Cerebellar cortex (tissue), 1 donor: ENCODE data around the gene VGLL3.
"Not testable (repeated sequence)": the region's sequence is repeated elsewhere in the genome, so short reads cannot be mapped to it uniquely, and the experiment has no call there.

ENCODE experiments used
- DNase-seq: peaks from one replicate; pipeline ENCODE4 v3.0.0-alpha.2; 2015; ENCODE audit warnings: low spot score

Gene VGLL3, protein sequence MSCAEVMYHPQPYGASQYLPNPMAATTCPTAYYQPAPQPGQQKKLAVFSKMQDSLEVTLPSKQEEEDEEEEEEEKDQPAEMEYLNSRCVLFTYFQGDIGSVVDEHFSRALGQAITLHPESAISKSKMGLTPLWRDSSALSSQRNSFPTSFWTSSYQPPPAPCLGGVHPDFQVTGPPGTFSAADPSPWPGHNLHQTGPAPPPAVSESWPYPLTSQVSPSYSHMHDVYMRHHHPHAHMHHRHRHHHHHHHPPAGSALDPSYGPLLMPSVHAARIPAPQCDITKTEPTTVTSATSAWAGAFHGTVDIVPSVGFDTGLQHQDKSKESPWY

DNA sequence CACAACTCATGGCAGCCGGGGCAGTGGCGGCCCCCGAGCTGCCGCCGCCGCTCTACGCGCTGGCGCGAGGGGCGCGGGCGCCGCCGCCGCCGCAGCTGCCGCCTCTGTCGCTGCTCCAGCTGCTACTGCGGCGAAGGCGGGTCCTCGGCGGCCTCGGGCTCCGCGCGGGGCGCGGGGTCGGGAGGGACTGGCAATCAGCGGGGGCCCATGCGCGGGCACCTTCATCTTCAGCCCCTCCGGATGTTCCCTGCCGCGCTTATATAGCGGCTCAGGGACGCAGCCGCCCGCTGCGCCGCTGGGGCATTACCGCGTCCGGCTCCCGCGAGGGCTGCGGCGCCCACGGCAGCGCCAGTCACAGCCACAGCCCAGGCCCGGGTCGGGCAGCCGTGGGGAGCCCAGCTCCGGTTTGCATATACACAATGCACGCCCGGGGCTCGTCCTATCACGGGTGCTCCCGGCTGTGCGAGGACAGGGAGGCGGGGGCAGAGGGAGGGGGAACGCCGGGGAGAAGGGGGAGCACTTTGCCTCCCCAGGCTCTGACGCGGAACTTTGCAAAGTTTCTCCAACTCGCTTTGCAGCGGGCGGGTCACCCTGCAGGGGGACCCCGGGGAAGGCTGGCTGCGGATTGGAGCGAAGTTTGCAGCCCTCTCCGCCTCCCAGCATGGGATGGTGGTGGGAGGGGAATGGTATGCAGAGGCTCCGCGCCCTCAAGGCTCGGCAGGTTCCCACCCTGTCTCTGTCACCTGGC is at the start of gene VGLL3:
TSS of gene VGLL3 (minus strand) at position 416 of the 748 bp plus-strand sequence. CDS start at position 10, 406 bp downstream.
- no peak for DNase-seq

DNA sequence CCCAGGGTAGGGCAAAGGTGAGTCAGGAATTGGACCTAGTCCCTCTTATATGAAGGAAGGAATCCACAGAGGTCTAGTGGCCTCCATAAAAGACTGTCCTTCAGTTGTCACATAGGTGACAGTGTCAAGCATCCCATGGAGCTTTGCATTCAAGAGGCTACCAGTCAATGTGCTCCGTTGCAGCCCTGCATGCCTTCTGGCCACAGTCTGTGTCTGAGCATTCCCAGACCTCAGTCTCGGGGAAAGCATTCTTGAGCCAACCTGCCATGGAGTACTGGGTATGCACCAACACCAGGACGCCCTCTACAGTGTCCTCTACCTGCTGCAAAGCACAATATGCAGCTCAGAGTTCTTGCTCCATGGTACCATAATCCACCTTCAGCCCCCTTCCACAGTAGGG is 46.7 kb upstream of the VGLL3 start:
- no peak for DNase-seq

DNA sequence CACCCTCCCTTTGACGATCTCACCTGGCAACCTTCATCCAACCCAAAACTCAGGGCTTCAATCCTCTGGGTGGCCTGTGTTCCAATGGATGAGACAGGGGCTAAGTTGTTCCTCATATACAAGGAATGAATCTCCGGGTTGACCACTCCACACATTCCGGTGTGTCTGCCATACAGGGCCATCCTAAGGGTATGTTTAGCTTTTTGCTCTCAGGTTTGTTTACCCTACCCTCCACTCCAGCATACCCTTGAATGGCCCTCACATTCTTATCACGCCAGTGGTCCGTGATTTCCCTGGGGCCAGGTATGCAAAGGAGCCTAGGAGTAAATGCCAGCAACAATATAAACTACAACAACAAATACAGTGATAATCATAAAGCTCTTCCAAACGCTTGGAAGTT is 45.7 kb upstream of the VGLL3 start:
- no peak for DNase-seq

DNA sequence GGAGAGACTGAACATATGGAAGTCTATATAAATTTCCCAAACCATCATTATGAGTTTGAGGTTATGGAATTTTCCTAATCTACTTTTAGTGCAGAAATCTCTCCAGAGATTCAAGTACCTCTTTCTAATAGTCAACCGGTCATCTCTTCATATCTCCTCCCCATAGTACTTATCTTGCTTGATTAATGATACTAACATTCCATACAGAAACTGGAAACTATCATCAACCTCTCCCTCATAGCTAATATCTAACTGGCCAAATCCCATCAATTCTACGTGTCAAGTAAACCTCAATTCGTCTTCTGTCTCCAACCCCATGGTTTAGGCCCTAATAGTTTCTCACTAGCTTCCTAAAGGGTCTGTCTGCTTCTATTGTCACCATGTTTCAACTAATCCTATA is 44.4 kb upstream of the VGLL3 start:
- DNase-seq = no peak

DNA sequence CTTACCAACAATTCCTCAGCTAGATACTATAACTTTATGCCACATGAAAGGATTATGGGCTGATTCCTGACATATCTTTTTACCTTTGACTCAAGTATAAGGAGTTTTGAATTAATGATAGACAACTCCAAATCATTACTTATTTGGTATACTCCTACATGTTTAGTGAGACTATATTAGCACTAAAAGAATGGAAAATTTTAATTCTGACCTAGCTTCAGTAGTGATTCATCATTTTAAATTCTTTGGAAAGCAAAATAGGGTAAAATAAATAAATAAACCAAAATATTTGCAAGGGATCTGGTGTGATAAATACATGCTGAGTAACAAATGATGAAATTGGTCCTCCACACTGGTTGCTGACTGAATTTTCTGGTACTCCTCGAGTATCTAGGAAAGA is 42.3 kb upstream of the VGLL3 start:
- DNase-seq = no peak

DNA sequence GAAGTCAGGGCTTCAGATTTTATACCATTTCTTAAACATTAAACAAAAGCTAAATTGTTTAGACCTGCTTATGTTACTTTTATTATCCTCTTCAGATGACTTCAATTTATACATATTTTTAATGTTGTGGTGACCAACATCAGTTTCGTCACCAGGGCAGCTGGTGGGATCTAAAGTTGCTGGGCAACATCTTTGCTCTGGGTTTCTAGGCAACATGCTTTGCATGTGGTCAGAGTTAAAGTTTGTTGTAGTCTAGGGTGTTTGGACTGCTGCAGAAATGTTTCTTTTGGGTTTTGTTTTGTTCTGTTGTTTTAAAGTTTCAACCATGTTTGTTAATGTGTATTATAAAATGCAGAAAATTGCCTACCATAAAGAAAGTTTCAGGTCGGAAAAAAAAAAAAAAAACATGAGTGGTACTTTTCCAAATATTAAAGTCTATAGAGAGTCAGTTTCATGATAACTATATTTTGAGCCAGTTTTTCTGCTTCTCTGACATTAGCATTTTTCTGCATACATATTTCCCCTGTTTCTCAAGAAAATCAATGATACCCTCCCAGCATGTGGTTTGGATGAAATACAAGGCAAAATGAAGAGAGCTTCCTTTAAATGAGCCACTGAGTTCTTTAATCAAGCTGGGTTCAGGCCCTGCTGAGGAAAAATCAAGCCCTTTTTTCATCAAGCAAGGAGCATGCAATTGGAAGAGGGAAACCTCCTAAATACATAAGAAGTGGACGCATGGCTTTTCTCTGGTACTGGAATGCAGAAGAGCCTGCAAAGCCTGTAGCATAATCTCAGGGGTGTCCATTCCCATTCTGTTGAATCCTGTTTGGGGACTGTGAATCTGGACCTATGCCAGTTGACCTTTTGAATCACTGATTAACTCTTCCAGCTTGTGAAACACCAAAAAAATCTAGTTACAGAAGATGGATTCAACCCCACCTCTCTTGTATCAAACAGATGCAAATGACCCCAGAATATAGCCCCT is 35.0 kb upstream of the VGLL3 start:
- DNase-seq = no peak

DNA sequence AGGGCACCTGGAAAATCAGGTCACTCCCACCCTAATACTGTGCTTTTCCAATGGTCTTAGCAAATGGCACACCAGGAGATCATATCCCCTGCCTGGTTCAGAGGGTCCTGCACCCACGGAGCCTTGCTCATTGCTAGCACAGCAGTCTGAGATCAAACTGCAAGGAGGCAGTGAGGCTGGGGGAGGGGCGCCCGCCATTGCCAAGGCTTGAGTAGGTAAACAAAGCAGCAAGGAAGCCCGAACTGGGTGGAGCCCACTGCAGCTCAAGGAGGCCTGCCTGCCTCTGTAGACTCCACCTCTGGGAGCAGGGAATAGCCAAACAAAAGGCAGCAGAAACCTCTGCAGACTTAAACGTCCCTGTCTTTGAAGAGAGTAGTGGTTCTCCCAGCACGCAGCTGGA is 26.4 kb upstream of the VGLL3 start:
- DNase-seq = not testable (repeated sequence)

DNA sequence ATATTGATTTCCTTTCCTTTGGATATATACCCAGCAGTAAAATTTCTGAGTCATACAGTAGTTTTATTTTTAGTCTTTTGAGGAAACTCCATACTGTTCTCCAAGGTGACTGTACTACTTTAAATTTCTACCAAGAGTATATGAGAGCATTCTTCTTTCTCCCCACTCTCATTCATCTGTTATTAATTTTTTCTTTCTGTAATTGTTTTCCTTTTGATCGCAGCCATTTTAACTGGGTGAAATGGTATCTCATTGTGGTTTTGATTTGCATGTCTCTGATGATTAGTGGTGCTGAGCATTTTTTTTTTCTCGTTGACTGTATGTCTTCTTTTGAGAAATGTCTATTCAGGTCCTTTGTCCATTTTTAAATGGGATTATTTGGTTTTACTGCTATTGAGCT is 18.3 kb upstream of the VGLL3 start:
- no peak for DNase-seq

DNA sequence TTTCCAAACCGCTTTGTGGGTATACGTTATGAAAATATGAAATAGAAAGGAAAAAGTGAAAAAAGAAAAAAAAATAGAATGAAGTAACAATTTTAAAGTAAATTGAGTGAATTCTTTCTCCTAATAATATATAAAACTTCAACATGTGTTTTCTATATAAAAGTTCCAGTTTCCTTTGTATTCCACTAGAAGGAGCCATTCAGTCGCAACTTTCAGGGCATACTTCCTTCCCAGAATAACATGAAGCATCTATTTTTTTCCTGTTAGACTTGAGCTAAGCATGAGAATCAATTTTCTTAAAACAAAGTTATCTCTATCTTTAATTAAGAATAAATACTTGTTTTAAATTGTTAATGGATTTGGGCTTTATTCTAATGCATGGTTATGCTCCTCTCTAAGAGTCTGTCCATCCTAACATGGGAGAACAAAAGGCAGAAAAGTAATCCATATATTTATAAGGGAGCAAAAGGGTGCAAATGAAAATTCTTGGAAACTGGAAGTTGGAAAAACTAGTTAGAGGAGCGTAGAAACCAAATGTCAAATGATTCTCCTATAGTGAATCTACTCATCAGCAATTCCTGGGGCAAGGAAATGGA is 16.0 kb upstream of the VGLL3 start:
- DNase-seq = no peak

DNA sequence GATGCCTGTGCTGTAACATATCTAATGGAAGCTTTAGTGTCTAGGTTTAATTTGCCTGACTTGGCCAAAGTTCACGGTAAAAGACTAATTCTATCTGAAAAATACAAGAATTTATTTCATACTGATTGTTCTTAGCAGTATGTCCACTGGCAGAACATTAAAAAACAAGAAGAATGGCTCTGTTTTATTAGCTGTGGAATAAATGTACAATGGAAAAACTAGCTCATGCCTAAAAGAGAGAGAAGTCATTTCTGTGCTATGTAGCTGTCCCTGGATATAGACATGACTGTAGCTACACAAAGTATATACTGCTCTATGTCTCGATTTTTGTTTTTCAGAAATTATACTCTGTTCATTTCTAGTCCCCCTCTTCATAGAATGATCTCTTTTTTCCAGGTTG is 13.9 kb upstream of the VGLL3 start:
- DNase-seq = no peak

DNA sequence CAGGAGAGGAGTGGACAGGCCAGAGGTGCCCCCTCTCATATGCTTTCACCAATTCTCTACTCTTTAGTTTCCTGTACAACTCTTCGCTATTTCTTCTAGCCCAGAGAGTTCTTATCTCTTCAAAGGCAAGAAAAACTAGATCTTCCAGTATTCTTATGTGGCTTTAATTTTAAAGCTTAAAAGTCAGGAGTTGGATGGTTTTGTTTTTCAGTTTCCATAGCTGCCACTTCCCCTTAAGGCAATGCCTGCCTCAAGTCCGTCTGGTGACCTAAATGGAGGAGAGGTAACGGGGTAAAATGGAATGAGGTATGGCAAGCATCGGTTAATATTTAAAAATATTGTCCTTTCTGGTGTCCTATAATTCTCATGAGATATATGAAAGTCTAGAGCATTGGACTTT is 11.4 kb upstream of the VGLL3 start:
- no peak for DNase-seq

DNA sequence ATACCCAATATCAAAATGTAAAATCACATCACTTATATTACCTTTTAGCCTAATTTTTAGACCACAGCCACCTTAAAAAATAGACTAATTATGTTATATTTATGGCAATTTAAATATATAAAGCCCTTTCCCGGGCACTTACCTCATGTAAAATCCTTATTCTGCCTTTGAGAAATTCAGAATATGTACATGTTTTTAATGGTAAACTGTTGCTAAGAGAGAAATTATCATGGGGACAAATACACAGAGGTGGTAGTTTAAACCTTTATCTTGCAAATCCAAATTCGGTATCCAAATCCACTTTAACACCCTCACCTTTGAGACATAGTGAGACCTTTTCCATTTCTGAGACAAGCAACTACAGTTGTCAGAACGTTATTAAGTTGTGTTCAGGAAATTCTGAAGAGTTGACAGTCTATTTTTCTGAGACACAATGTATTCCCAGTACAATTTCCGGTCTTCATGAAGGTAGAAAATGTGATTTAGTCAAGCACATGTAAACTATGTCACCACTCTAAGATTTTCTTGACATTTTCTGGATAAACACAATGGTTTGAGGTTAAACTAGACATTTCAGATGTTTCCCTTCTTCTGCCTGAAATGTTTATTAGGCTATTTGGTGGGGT is 10.6 kb upstream of the VGLL3 start:
- no peak for DNase-seq

DNA sequence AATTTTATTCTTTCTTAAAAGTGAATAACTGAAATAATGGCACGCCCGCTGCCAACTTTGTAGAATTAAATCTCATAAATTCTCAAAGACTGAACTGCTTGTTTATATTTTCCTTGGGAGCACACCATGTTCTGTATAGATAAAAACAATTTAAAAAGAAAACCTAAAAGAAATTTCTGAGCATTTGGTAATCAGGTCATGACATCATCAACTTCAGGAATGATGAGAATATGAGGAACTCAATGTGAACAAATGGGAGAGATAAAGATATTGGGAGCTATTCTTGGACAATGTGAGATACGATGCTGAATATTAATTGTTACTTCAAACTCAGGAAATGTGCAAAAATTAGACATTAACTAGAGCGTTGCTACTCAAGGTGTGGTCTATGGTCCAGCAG is 10.0 kb upstream of the VGLL3 start:
- no peak for DNase-seq

DNA sequence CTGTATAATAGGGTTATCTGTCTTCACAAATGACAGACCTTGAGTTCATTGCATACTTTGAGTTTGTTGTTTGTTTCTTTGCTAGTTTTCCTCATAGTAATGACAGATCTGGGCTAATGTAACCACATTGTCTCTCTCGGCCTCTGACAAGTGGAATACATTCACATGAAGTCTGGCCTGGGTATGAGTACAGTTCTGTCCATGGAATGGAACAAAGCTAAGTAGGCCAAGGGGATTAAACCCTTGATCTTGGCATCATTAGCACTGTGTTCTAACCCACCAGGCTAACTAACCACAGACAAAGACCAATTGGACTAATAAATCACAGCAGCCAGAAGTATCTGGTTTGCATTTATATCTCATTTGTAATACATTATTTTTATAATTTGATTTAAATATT is 7.6 kb upstream of the VGLL3 start:
- DNase-seq = no peak

DNA sequence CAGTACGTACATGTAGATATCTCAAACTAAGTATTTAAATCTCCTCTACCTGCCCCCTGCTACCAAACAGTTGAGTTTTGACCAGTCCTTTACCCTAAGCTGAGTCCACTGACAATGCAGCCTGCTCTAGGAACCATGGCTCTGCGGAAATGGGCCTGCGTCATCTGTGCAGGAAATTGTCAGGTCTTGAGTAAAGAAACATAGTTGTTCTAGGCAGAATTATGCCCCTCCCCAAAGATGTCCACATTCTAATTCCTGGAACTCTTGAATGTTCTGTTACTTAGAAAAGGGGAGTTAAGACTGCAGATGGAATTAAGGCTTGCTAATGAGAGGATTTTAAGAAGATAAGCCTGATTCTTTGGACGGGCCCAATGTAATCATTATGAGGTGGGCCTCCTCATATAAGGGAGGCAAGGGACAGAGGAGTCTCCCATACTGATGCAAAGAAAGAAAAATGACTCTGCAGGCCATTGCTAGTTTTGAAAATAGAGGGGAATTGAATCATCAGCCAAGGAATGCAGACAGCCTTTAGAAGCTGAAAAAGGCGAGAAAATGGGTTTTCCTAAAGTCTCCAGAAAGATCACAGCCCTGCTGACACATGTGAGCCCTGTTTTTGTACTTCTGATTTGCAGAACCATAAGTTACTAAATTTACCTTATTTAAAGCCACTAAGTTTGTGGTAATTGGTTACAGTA is 5.5 kb upstream of the VGLL3 start:
- no peak for DNase-seq

DNA sequence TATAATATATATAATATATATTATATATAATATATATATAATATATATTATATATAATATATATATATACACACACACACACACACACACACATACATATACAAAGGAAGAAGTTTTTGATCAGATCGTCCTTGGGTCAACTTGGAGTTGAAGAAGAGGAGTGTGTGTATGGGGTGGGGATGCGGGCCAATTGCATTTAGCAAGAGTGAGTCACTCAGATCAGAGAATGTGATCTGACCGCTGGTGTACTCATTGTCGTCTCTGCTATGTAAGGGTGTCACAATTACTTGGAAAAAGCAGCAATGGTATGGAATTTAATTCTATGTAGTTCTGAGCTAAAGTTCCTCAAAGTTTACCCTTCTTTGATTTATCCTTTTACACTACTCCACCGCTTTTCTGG is 4.6 kb upstream of the VGLL3 start:
- no peak for DNase-seq

DNA sequence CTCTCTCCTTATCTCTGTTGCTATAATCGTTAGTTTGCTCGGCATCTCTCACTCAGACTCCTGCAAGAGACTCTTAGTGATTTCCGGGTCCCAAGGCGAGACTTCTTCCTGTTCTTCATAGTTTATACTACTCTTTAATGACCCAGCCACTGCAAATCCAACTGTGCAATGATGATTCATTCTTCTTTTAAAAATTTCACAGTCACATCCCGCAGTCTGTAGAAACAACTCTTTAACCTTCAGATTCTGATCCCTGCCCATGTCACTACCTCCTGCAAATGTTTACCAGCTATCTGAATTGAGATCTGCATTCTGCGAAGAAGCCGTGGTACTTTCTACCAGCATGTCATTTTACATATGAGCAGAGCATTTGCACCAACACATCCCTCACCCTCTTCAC is 2.8 kb upstream of the VGLL3 start:
- DNase-seq = no peak

DNA sequence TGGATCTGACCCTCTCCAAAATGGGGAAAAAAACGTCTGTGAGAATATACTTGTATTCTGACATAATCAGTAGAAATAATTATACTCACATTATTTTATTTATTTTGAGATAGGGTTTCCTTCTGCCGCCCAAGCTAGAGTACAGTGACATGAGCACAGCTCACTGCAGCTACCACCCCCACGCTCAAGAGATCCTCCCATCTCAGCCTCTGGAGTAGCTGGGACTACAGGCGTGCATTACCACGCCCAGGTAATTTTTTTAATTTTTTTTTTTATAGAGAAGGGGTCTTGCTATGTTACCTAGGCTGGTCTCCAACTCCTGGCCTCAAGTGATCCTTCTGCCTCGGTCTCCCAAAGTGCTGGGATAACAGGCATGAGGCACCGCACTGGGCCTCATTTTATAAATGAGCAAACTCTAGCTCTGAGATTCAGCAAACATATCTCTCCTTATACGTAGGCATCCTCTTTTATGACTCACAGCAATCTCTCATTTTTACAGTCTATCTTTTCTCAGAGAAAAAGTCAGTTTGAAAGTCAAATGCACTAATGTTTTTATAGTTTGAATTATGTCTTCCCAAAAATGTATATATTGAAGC is 989 bp upstream of the VGLL3 start:
- DNase-seq = no peak

DNA sequence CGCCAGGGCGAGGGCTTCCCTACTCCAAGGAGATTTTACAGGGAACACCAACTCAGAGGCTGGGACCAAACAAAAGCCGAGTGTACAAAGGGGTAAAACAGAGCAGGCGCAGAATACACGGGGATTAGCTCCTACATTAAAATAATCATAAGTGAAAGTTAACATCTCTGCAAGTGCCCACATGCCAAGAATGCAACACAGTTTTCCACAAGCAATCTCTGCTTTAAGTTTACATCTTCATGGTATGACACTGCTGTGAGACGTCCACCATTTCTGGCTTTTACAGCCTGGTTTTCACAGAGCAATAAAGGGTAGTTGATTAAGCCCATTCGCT is 500 bp upstream of the VGLL3 start:
- DNase-seq = no peak

DNA sequence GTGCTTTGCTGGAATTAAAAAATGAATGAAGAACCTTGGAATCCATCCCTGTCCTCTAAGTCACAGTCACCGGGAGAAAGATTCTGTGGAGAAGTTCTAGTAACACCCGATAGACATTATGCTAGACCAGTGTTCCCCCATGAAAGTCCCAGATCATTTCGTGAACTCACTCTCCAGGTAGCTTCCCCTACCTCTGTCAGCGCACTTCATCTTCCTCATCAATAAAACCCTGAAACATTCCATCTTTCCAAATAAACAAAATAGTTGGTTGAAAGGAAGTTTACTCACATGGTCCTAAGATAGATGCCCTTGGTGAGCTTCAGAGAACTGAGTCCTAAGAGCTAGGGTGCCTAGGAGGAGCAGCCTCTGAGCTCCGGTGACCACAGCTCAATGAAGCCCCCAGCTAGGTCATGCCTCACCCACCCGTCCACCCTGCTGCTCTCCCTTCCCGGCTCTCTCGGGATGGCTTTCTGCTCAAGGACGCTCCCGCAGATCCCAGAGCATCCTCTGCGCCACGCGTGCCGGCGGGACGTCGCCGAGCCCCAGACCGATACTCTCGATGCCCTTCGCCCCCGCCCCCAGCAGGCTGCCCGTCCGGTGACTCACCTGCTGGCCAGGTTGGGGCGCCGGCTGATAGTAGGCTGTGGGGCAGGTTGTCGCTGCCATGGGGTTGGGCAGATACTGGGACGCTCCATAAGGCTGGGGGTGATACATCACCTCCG is 776 bp downstream of the VGLL3 start:
- DNase-seq = no peak
